Measurements from ENCODE around the gene KLK3. TPM values are rescaled to one million over a fixed set of nuclear protein-coding genes. Genes with fewer than 3 reads are reported as not detected.

Gene KLK3
- total RNA-seq, 4 donors from 2014 or later, result not detected

DNA sequence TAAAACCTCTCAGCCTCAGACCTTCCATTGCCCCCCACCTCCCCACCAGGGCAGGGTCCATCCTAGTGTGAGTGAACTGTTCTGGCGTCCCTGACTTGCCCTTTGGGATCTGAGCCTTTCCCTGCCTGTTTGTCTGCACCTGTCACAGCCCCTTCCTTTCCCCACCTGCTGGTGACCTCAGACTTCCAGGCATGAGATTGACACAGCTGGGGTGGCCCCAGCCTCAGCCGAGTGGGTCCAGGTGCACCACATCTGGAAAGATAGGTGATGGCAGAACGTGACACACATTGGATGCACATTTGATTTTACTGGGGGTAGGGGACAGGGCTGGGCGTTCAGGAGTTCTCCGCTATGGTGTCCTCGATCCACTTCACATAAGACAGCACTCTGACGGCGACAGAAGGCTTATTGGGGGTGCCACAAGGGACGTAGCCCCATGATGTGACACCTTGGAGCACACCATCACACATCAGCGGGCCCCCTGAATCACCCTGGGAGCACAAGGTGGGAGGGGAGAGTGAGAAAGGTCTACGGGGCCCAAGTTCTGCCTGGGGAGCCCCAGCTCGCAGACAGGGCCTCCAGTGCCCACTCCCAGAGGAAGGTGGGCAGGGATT, 35.7 kb upstream of the KLK3 start:
- TF ChIP-seq, protein P1, sequence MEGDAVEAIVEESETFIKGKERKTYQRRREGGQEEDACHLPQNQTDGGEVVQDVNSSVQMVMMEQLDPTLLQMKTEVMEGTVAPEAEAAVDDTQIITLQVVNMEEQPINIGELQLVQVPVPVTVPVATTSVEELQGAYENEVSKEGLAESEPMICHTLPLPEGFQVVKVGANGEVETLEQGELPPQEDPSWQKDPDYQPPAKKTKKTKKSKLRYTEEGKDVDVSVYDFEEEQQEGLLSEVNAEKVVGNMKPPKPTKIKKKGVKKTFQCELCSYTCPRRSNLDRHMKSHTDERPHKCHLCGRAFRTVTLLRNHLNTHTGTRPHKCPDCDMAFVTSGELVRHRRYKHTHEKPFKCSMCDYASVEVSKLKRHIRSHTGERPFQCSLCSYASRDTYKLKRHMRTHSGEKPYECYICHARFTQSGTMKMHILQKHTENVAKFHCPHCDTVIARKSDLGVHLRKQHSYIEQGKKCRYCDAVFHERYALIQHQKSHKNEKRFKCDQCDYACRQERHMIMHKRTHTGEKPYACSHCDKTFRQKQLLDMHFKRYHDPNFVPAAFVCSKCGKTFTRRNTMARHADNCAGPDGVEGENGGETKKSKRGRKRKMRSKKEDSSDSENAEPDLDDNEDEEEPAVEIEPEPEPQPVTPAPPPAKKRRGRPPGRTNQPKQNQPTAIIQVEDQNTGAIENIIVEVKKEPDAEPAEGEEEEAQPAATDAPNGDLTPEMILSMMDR (IDR thresholded peaks at IDR 0.05; ENCODE audit: low read depth), result no peak

DNA sequence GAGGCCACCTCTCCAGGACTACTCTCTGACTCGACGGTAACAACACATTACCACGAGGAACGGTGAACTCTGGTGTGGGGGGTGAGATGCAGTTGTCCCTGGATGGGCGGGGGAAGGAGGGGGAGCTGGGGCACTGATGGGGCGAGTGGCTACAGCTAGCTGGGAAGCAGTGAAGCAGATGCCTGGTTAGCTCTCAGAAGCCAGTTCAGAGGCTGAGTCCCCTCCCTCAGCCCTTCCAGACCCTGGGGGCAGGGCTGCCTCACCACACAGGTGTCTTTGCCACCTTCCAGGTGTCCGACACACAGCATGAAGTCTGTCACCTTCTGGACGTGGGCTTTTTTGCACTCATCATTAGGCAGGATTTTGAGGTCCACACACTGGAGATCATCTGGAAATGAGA, 35.1 kb upstream of the KLK3 start:
- TF ChIP-seq, protein P1 (IDR thresholded peaks at IDR 0.05; ENCODE audit: low read depth), result no peak

DNA sequence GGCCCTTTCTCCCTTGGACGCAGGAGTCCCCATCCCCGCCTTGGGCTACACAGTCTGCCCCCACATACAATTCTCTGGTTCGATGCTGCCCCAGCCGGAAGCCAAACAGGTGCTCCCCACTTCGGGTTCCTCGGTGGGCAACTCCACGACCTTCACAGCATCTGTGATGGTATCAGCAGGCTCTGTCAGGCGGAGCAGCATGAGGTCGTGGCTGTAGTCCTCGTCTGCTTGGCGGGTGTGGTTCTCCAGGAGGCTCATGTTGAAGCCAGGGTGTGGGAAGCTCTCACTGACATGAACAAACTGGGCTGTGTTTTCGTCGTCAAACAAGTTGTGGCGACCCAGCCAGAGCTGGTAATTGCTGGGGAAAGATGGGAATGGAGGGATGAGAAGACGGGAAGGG, 34.6 kb upstream of the KLK3 start:
- TF ChIP-seq, protein P1 (IDR thresholded peaks at IDR 0.05; ENCODE audit: low read depth), result no peak

DNA sequence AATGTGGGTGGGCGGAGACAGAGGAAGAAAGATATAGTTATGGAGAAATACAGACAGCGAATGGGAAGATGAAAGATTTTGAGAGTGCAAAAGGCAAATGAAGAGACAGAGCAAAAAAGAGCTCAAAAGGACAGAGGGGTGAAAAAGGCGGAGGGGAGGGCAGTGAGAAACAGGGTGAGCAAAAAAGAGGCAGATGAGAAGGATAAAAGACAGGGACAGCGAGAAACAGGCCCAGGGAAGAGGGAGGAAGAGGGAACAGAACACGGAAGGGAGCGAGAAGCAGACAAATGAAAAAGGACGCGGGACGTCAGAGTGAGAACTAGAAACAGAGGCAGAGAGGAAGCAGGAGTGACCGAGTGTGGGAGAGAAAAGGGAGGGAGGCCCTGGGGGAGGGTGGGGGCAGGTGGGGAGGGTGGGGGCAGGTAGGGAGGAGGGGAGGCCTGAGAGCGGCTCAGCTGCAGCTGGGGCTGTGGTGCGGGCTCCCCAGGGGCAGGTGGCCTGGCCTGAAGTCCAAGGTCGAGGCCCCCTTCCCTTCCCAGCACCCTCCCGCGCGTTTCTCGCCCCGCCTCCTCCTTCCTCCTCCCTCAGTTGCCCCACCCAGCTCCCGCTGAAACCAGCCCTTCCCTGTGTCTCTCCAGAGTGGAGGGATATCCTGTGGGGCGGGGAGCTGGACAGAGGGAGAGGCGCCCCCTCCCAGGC, 34.0 kb upstream of the KLK3 start:
- TF ChIP-seq, protein P1 (IDR thresholded peaks at IDR 0.05; ENCODE audit: low read depth), result no peak

DNA sequence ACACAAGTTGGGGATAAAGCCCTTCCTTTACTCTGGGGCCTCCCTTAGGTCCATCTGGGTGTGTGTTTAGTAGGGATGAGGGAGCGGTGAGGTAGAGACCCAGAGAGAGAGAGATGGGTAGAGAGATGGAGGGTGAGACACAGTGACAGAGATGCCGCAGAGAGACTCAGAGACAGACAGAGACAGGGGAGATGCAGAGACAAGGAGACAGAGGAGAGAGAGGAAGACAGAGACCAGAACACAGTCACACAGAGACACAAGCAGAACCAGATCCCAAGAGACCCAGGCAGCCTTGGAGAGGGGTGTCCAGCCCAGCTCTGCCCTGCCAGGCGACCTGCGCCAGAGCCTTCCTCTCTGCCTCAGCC, 33.5 kb upstream of the KLK3 start:
- TF ChIP-seq, protein P1 (IDR thresholded peaks at IDR 0.05; ENCODE audit: low read depth), result no peak

DNA sequence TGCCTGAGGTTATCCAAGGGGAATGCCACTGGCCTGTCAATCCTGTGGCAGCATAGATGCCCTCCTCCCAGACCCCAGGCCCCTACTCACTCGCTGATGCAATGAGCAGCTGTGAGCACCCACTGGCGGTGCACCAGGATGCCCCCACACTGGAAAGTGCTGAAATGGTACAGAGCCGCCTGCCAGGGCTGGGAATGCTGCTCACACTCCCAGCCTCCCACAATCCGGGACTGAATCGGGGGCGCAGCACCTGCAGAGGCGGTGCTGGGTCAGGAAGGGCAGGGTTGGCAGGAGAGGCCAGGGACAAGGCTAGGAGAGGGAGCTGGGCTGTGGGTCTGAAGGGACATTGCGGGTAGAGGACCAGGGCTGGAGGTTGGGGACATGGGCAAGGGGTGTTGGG, 33.1 kb upstream of the KLK3 start:
- TF ChIP-seq, protein P1 (IDR thresholded peaks at IDR 0.05; ENCODE audit: low read depth), result no peak

DNA sequence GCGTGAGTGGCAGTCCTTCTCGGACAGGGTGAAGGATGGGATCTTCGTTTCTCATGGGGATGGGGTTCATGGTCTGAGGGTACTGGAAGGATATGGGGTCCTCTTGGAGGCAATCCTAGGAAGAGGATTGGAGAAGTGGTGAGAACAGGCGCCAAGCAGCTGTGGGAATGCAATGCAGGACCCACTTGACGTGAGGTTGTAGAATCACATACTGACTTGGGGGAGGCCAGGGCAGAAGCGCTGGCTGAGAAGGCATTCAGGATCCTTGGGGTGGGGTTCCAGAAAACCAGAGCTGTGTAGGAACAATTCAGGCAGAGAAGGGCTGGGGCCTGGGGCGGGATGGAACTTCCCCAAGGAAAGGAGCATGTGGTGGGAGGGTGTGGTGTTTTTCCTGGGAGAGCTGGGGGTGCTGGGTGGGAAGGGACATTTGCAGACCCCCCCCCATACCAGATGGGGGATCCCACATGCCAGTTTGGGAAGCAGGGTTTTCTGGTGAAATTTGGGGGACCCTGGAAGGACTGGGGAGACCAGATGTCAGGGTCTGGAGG, 32.0 kb upstream of the KLK3 start:
- TF ChIP-seq, protein P1 (IDR thresholded peaks at IDR 0.05; ENCODE audit: low read depth), result no peak
